Measurements from ENCODE around the gene PEX16. TPM values are rescaled to one million over a fixed set of nuclear protein-coding genes. Genes with fewer than 3 reads are reported as not detected.

Gene PEX16
- total and polyA plus RNA-seq, 9 of the 15 experiments (the other 6 are each of a cell fraction or from before 2014, with no cell fraction given): 1.5 to 43.9 (median 14.6) TPM

- TF ChIP-seq ZNF639 (CRISPR knock-in tag; conservative IDR thresholded peaks at IDR 0.05 in 1 of 2, IDR thresholded peaks at IDR 0.05 in 1 of 2) (peak in 1 of 2 experiments; percentile 4; a peak in 1 of 4 replicates), DDX20 (tag; IDR thresholded peaks at IDR 0.05; ENCODE audit: low read depth) (no peak), PHB (CRISPR knock-in tag; IDR thresholded peaks at IDR 0.05) (no peak), HDAC2 (IDR thresholded peaks at IDR 0.05) (0 out of 2 replicates have a peak, but pooled peaks have one; percentile 34), ZBTB17 (CRISPR knock-in tag; IDR thresholded peaks at IDR 0.05) (no peak), NFE2L1 (tag; IDR thresholded peaks at IDR 0.05; ENCODE audit: borderline replicate concordance, low read depth) (no peak), ZNF431 (CRISPR knock-in tag; IDR thresholded peaks at IDR 0.05) (no peak; the same call in 1 of the 2 replicates), ZC3H8 (IDR thresholded peaks at IDR 0.05) (no peak), ILK (tag; IDR thresholded peaks at IDR 0.05; ENCODE audit: borderline replicate concordance, low read depth) (no peak), BRCA1 (IDR thresholded peaks at IDR 0.05) (no peak), BRCA1 (CRISPR knock-in tag; IDR thresholded peaks at IDR 0.05) (no peak), ZKSCAN1 (IDR thresholded peaks at IDR 0.05; ENCODE audit: low read depth, low read length) (no peak), SPI1 (IDR thresholded peaks at IDR 0.05; ENCODE audit: borderline replicate concordance, low read depth, low read length) (no peak), MAZ (CRISPR knock-in tag; conservative IDR thresholded peaks at IDR 0.05 in 1 of 2, IDR thresholded peaks at IDR 0.05 in 1 of 2) (no peak; a peak in 2 of 4 replicates), ZNF232 (CRISPR knock-in tag; IDR thresholded peaks at IDR 0.05) (no peak), RBM25 (IDR thresholded peaks at IDR 0.05; ENCODE audit: low read depth, low read length, severe bottlenecking) (no peak), CBFA2T2 (conservative IDR thresholded peaks at IDR 0.05) (no peak; the same call in 1 of the 2 replicates), NCOA6 (IDR thresholded peaks at IDR 0.05) (peak; percentile 39; the same call in 1 of the 2 replicates), POLR2B (IDR thresholded peaks at IDR 0.05; ENCODE audit: low read depth, partially characterized antibody) (peak; percentile 49), SIN3A (IDR thresholded peaks at IDR 0.05; ENCODE audit: borderline replicate concordance in 2 of 2, control insufficient read depth in 1 of 2, low read depth in 2 of 2, low read length in 2 of 2) (peak in 1 of 2 experiments; percentile 0; a peak in 1 of 4 replicates)
Measured at GRCh38 chr11:45918331-45918941, 759 bp upstream of the PEX16 start (continued).

Measured in K562 (cell line).